ENCODE results near the gene ENAM.

ENAM gene

GRCh38 chr4:70628444-70628843 is at the start of gene ENAM:
Gene ENAM, plus strand, starts transcription at chr4:70628744. Its CDS starts 757 bp downstream, at chr4:70629501.
- TF ChIP-seq CTCF (IDR thresholded peaks at IDR 0.05; ENCODE audit: insufficient read depth, missing control alignments), result no peak
- FAIRE-seq (no peak), DNase-seq (ENCODE audit: insufficient read length, low spot score) (no peak)

- TF ChIP-seq CTCF (IDR thresholded peaks at IDR 0.05; ENCODE audit: insufficient read depth, missing control alignments), result no peak
- FAIRE-seq (no peak), DNase-seq (ENCODE audit: insufficient read length, low spot score) (no peak)
Measured at GRCh38 chr4:70581980-70582379, 46.6 kb upstream of the ENAM start.

- DNase-seq (ENCODE audit: insufficient read length, low spot score), result no peak
- TF ChIP-seq CTCF (IDR thresholded peaks at IDR 0.05; ENCODE audit: insufficient read depth, missing control alignments), result no peak
- FAIRE-seq, result no peak
Measured at GRCh38 chr4:70583952-70584834, 44.4 kb upstream of the ENAM start.

- no peak for TF ChIP-seq CTCF (IDR thresholded peaks at IDR 0.05; ENCODE audit: insufficient read depth, missing control alignments)
Measured at GRCh38 chr4:70586841-70587240, 41.7 kb upstream of the ENAM start.

GRCh38 chr4:70589785-70590184 is 38.8 kb upstream of the ENAM start:
- TF ChIP-seq CTCF (IDR thresholded peaks at IDR 0.05; ENCODE audit: insufficient read depth, missing control alignments), result no peak
- no peak for DNase-seq (ENCODE audit: insufficient read length, low spot score)
- no peak for FAIRE-seq

More at GRCh38 chr4:70586841-70587240, 41.7 kb upstream of the ENAM start:
- FAIRE-seq (no peak), DNase-seq (ENCODE audit: insufficient read length, low spot score) (no peak)

GRCh38 chr4:70591955-70592582 is 36.5 kb upstream of the ENAM start, which contains the start of gene AMBN:
Gene AMBN, plus strand, starts transcription at chr4:70592256. Its CDS starts 103 bp downstream, at chr4:70592359.
- DNase-seq (ENCODE audit: insufficient read length, low spot score), result no peak
- no peak for FAIRE-seq
- TF ChIP-seq CTCF (IDR thresholded peaks at IDR 0.05; ENCODE audit: insufficient read depth, missing control alignments), result no peak

- no peak for TF ChIP-seq CTCF (IDR thresholded peaks at IDR 0.05; ENCODE audit: insufficient read depth, missing control alignments)
- FAIRE-seq, result no peak
- no peak for DNase-seq (ENCODE audit: insufficient read length, low spot score)
Measured at GRCh38 chr4:70594196-70594595, 34.3 kb upstream of the ENAM start.

Measured in D721Med (cell line).